DMS53 treated with DMSO at 0.1 percent for 48 hours (cell line): ENCODE measurements around the gene OR11H12.
"Not testable (repeated sequence)": the region's sequence is repeated elsewhere in the genome, so short reads cannot be mapped to it uniquely, and the experiment has no call there.

Experiments used
- DNase-seq: peaks from one replicate; lab custom pipeline; 2025; ENCODE audit not compliant: unreplicated experiment; lab: John Stamatoyannopoulos, UW

Gene OR11H12, protein sequence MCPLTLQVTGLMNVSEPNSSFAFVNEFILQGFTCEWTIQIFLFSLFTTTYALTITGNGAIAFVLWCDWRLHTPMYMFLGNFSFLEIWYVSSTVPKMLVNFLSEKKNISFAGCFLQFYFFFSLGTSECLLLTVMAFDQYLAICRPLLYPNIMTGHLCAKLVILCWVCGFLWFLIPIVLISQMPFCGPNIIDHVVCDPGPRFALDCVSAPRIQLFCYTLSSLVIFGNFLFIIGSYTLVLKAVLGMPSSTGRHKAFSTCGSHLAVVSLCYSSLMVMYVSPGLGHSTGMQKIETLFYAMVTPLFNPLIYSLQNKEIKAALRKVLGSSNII

DNA sequence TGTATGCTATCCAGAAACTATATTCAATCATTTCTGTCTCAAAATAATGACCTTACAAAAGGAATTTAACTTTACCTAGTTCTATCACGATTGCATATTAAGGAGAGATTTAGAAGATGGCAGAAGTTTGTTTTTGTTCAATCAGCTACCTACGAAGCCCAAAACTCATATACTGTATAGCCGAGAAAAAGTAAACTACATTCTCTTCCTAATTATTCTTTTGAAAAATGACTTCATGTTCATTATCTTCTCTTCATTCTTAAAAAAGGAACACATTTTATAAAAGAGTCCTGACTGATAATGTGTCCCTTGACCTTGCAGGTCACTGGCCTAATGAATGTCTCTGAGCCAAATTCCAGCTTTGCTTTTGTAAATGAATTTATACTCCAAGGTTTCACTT, at the start of gene OR11H12:
Gene OR11H12, plus strand, starts transcription at position 301 of the 400 bp plus-strand sequence. Its CDS starts 0 bp downstream, at position 301.
- not testable (repeated sequence) for DNase-seq

DNA sequence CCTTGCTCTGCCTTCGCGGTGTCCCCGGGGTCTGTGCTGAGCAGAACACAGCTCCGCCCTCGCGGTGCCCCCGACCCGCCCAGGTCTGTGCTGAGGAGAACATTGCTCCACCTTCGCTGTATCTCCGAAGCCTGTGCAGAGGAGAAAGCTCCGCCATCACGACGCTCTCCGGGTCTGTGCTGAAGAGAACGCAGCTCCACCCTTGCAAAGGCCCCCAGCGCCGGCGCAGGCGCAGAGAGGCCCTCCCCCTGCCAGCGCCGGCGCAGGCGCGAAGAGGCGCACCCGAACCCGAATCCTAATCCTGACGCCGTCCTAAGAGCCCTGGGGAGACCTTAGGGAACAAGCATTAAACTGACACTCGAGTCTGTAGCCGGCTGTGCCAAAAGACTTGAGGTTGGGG, 18.0 kb upstream of the OR11H12 start:
- not testable (repeated sequence) for DNase-seq

DNA sequence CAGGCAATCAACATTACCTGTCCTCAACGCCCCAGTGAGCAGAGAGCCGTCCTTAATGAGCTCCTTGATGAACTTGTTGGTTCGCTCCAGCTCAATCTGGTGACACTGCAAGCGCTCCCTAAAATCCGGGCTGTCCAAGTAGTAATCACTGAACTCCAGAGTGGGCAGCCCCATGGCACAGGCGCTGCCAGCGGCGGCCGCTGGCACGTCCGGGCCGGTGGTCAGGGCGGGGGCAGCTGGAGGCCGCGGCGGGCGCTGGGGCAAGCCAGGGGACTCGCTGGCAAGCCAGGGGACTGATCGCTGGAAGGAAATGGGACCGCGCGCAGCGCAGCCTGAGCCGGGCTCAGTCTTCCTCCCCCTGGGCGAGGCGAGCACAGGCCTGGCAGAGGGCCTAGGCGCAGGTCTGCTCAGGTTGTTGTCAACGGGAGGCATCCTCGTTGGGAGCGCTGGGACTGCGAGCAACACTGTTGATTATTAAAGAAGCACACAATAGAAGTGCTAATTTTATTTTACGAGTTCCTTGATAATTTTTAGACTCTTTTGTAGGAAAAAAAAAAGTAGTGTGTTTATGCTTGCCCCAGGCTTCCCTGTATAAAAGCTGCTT, 25.8 kb downstream of the OR11H12 start:
- not testable (repeated sequence) for DNase-seq

DNA sequence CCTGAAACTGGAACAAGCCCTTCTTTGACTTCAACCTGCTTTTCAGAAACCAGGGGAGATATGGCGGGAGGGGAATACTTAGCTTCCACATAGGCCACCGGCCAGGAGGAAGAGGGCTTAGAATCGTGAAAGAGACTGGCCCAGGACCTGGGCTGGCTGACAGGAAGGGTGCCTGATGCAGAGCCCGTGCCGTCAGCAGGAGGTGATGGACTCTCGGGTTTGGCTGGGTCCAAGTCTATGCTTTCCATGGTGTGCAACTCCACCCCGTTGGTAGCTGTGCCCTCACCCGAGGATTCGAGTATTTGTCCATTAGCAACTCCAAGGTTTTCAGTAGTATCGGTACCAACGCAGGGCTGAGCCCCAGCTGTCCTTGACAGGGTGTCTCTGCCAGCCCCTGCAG, 35.1 kb downstream of the OR11H12 start:
- not testable (repeated sequence) for DNase-seq

DNA sequence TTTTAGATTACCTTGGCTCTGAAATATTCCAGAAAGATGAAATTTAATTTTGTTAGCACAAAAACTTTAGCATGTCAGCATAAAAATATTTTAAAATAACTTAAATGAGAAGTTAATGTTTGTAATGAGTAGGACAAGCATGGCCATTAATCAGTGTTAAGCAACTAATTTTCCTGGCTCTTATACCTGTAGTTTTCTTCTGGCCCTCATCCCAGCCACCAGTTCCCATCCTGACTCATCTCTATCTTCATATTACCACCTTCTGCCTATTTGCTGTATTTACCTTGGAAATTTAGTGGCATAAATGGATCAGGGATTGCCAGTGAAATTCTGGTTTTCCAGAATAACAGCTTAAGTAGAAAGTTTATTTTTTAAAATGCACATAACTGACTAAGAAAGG, 37.1 kb downstream of the OR11H12 start:
- DNase-seq: not testable (repeated sequence)

DNA sequence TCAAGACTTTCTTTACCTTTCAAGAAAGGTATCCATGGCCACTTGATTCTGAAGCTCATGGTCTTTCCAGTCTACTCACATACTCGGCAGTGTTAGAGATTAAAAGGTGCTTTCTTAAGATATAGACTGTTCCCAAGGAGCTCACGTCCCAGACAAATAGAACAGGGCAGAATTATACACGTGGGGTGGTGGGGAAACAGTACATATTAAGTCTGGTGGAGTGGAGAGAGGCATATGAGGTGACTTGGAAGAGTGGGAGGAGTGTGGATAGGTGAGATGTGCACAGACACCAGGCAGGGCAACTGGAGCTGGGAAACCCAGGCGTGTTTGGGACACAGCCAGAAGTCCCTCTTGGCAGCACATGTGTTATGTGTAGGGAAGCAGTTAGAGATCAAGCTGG, 37.9 kb downstream of the OR11H12 start:
- DNase-seq: not testable (repeated sequence)

DNA sequence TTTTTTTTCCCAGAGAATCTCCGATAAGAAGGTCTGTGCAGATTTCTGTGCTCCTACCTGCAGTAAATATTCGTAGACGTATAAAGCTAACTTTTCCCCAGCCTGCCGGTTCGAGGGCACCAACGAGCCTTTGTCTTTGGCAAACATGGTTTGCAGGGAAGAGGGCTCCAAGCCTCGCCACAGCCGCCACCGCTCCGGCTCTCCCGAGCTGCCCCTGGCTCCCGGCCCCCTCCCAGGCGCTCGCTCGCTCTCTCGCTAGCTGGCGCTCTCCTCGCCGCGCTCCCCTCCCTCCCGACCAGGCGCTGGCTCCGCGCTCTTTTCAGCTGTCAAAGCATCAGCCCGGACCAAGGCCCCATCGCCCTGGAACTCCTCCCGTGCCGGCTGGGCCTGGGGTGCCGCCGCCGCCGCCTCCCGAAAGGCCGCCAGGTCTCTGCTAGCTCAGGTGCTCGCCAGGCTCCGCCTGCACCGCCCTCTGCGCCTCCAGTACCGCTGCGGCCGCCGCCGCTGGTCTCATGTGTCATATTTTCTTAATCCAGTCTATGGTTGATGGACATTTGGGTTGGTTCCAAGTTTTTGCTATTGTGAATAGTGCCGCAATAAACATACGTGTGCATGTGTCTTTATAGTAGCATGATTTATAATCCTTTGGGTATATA, 45.3 kb downstream of the OR11H12 start:
- DNase-seq: not testable (repeated sequence)
